ENCODE measurements around the gene CMTM4. TPM values are rescaled to one million over a fixed set of nuclear protein-coding genes. Genes with fewer than 3 reads are reported as not detected.

CMTM4 gene
- total and polyA plus RNA-seq, 2 experiments from 2014 or later: 14.1 to 77.0 TPM

- TF ChIP-seq ZNF462 (CRISPR knock-in tag; IDR thresholded peaks at IDR 0.05) (no peak), NANOG (IDR thresholded peaks at IDR 0.05; ENCODE audit: borderline replicate concordance) (no peak), EZH2phosphoT487 (IDR thresholded peaks at IDR 0.05; ENCODE audit: unreplicated experiment) (no peak), JUNB (IDR thresholded peaks at IDR 0.05; ENCODE audit: unreplicated experiment) (no peak), ZNF331 (CRISPR knock-in tag; IDR thresholded peaks at IDR 0.05; ENCODE audit: low read depth) (no peak), ETS1 (IDR thresholded peaks at IDR 0.05) (no peak), EZH2 (IDR thresholded peaks at IDR 0.05; ENCODE audit: low read depth, unreplicated experiment) (no peak), CTCF (conservative IDR thresholded peaks at IDR 0.05; ENCODE audit: low read depth in 2 of 2) (no peak)
These were observed 74.6 kb downstream of the CMTM4 start (continued) for GRCh38 chr16:66621973-66622372.

Data from GM23338 (cell line).